AG20443 (cell line): ENCODE data around the gene F2.
"Not testable (repeated sequence)": the region's sequence is repeated elsewhere in the genome, so short reads cannot be mapped to it uniquely, and the experiment has no call there.

ENCODE experiments used
- DNase-seq: peaks from one replicate; pipeline ENCODE4 v3.0.0; 2012; ENCODE audit warnings: low spot score, mixed read lengths

F2 gene

DNA sequence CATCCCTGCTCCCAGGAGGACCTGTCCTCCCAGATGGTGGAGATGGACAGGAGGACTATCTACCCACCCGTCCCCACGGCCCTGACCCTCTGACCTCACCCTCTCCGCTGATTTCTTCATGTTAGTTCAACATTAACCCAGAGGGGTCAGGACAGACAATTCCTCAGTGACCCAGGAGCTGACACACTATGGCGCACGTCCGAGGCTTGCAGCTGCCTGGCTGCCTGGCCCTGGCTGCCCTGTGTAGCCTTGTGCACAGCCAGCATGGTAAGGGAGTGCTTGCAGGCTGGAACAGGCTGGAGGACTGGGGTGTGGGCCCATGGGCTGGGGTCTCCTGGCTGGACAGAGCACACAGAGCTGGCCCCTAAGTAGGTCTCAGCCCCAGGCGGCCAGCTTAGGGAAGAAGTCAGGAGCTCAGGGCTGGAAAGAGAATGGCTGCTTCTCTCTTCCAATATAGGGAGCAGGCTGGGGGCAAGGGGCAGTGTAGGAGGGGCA lies at the start of gene F2:
F2 (plus strand) TSS at position 166 of the 495 bp plus-strand sequence; CDS start at position 189, 23 bp downstream.
- DNase-seq = no peak

DNA sequence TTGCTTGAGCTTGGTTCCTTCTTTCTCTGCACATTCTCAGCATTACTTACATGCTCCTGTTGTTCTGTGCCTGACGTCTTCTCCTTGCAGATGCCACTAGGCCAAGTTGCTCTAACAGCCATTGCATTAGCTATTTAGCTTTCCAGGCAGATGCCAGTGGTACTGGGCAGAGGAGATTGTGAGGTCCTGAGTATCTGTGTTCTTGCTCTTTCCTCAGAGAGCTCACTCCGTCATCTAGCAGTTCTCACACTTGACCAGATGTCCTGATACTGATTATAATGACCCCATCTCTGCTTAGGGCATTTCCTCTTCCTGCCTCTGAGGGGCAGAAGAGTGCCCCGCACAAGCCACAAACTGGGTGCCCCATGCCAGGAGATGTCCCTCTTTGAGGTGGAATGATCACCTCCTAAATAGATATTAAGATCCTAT lies 49.3 kb upstream of the F2 start:
- DNase-seq = peak; percentile 9

DNA sequence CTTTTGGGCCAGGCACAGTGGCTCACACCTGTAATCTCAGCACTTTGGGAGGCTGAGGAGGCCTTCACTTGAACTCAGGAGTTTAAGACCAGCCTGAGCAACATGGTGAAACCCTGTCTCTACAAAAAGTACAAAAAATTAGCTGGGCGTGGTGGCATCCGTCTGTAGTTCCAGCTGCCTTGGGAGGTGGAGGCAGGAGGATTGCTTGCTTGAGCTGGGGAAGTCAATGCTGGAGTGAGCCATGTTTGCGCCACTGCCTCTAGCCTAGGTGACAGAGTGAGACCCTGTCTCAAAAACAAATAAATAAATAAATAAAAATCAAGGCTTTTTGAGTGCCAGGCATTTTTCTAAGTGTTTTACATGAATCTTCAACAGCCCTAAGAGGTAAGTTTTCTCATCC lies 48.5 kb upstream of the F2 start:
- DNase-seq = not testable (repeated sequence)

DNA sequence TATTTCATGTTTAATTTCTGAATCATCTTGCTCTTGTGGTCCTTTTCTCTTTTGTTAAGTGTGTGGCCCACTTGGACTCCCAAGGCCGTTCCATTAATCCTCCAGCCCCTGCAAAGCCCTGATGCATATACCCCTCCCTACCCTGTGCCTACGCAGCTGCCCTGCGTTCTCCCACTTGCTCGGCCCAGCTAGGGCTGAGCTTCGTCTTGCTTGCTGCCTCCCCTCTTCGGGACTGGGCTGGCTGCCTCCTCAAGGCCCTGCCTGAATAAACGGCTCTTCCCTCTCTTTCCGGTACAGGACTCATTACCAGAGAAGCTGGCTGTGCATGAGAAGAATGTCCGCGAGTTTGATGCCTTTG lies 47.1 kb upstream of the F2 start:
- no peak for DNase-seq

DNA sequence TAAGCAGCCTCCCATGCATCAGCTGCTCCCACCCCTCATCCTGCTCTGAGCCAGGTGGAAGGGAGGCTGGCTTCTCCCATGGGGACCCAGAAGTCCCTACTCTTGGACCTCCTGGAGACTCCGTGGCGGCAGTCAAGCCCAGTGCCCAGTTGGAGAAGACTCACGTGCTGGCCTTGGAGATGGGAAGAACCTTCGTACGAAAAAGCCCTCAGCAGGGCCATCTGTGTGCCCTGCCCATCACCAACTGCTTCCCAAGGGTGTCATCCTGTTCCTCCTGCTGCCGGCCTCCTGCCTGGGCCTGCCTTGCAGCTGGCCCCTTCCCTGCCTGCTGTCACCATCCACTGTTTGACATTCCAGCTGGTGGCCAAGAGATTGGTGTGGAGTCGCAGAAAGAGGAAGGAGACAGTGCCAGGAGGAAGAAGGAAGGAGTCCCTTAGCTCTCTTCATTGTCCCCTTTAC lies 46.6 kb upstream of the F2 start:
- no peak for DNase-seq

DNA sequence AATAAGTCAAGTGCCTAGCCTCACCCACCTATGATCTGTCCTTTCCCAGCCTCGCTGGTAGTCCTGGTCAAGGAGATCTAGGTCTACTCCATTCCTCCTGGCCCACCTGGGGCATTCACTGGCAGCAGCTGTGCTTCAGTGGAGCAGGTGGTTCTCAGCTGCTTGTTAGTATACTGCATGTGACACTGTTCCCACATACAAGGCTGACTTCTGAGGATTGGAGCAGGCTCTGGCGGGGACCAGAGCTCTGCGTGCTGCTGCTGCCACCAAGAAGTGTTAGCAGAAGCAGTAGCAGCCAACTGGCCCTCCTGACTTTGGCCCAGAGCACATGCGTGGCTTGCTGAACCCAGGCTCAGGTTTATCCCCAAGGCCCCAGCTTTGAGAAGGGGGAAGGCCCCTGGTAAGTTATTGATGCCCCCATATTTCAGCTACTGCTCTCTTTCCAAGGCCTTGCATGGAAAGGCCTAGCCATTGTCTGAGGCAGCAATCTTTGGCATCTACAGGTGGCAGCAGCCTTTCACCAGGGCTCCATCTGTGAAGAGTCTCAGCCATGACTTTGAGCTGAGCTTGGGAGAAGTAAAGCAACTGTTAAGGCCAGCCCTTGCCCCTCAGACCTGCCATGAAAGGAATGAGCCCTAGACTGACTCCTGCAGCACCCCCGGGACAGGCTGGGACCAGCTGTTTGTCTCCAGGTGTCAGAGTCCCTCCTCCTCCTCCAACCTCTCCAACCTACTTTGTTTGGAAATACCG lies 45.1 kb upstream of the F2 start:
- DNase-seq = no peak

DNA sequence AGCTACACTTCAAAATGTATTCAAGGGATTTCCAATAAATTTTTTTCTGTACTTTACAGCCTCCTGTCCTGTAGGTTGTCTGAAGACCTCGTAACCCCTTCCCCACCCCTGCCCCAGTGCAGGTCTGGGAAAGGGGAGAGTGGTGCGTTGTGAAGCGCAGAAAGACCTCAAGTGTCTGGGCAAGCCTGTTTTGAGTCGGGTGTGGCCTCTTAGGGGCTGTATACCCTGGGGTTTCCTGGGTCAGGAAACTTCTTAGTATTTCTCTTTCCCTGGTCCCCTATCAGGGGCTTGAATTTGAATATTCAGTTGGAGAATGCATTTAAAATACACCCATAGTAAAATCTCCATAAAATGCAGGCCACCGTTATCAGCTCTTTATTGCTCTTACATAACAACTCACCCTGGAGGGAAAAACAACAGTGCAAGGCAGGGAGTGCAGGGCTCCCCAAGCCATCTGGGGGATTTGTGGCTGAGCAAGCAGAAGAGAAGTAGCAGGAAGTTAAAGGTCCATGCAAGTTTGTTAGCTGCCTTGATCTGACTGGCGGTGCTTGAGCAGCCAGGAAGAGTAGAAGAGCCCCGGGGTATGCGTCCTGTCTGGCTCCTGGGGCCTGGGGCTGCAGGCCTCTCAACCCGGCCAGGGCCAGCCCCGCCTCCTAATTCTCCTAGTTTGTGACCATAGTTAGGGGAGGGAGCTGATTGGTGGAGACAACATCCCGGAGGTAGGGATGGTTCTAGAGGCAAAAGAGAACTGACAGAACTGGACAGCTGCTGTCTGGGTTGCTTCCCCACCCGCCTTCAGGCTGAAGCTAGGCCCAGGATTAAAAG lies 44.3 kb upstream of the F2 start:
- DNase-seq = peak; percentile 22

DNA sequence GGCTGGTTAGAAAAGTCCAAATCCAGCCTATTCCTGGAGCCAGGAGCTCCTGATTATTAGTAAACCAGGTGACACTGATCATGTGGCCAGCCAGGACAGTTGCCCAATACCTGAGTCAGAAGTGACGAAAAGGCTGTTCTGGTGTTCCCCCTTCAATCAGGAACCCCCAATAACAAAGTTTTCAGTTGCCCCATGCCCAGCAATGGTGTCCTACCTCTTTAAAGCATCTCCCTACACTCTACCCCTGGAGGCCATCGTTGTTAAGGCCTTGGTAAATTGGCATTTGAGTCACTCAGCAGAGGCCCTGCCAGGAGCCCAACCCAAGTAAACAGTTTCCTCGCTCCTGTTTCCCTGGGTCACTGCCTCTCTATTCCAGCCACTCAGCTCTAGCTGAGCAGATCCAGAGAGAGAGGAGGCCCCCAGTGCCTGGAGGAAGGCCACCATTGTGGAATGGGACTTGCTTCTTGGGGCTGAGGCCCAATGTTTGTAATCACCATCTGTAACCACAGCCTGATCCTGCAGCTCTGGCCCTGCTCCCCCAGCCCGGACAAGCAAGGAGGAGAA lies 43.6 kb upstream of the F2 start:
- DNase-seq = peak; percentile 90

DNA sequence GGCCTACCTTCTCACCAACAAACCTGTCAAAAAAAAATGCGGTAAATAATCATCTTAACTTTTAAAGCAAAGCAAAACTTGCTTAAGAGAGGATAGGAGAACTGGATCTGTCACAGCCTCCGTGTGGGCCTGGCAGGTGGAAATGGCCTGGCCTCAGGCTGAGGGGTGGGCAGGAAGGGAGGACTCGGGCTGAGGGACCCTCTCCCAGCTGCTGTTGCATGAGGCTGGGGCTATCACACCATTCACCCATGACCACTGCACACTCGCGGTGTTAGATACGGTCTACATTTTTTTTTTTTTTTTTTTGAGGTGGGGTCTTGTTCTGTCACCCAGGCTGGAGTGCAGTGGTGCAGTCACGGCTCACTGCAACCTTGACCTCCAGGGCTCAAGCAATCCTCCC lies 43.1 kb upstream of the F2 start:
- no peak for DNase-seq

DNA sequence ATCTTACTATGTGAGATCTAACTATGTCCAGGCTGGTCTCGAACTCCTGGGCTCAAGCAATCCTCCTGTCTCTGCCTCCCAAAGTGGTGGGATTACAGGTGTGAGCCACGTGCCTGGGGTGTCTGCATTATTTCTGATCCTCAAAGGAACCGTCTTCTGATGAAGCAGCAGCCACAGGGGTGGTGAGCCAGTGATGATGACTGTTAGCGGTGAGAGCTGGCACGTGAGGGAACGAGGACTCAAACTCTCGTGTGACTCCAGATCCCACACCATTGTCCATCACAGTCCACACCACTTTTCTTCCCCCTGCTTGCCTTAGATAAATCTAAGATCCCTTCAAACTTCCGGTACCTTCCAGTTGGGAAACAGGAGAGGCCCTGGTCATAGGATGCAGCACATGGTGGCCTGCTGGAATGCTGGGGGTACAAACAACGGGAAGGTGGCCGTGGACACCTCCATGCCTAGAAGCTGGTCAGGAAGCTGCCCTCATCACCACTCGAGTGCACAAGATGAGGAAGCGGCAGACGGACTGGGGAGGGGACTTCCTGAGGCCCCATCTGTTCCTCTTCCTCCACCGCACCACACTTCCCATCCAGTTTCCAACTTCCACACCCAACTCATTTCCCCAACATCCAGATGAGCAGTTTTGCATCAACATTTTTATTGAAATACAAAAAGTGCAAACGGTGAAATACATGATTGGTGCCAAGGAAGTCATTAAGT lies 42.4 kb upstream of the F2 start:
- no peak for DNase-seq

DNA sequence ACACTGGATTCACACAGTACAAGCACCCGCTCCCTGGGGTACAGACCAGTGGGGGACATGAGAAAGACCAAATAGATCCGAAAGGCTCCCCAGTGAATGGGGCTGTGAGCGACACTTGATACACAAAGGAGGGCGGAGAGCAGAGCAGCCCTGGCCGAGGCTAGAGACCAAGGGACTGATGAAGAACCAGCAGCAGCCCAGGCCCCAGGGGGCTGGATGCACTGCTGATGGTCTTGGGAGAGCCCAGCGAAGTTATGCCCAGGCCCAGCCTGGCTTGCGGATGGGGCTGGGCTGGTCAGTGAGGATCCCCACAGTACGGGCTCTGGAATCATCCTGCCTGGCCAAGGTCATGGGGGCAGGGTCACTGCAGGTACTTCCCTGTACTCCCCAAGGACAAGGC lies 41.8 kb upstream of the F2 start:
- DNase-seq = no peak

DNA sequence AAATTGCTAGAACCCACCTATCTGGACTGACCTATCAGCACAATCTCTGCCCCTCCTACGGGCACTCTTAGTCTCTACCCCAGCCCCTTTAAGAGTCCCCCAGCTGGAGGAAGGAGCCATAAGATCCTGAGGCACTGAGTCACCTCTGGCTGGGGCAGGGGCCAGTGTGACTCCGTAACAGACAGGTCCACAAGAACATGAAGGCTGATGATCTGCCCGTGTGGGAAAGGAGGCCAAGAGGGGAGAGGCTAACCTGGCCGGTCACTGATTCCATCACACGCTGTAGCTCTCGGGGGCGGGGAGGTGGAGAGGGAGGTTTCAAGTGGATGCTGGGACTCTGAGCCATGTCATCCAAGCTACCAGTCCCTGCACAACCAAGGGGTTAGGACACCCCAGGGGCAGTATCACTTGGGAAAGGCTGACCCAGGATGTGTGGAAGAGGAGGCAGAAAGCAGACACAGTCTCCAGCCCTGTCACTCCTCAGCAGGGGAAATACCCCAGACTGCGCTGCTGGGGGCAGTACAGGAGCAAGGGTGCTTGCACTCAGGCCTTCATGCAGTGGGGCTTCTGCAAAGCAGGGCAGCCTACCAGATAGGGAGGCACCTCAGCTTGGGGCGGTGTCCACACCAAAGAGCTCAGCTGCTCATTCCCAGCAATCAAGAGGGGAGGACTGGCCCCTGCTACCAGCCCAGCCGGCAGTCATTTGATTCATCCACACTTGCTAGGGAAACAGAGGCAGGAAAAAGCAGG lies 40.8 kb upstream of the F2 start:
- DNase-seq = no peak

DNA sequence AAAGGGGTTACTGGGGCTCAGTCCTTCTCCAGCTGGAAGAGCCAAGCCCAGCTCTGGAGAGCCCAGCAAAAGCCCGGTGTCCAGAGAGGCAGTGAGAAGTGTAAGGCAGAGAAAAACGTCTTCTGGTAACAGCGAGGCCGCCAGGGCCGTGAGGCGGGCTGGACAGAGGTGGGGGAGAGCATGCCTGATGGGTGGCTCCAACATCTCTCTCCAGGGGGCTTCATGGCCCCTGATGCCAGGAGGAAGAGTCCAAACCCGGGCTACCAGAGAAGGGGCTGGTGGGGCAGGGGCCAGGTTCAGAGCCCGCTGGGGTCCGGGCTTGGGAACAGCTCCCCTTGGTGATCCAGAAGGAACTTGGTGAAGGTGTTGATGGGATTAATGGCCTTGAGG lies 40.3 kb upstream of the F2 start:
- DNase-seq = no peak

DNA sequence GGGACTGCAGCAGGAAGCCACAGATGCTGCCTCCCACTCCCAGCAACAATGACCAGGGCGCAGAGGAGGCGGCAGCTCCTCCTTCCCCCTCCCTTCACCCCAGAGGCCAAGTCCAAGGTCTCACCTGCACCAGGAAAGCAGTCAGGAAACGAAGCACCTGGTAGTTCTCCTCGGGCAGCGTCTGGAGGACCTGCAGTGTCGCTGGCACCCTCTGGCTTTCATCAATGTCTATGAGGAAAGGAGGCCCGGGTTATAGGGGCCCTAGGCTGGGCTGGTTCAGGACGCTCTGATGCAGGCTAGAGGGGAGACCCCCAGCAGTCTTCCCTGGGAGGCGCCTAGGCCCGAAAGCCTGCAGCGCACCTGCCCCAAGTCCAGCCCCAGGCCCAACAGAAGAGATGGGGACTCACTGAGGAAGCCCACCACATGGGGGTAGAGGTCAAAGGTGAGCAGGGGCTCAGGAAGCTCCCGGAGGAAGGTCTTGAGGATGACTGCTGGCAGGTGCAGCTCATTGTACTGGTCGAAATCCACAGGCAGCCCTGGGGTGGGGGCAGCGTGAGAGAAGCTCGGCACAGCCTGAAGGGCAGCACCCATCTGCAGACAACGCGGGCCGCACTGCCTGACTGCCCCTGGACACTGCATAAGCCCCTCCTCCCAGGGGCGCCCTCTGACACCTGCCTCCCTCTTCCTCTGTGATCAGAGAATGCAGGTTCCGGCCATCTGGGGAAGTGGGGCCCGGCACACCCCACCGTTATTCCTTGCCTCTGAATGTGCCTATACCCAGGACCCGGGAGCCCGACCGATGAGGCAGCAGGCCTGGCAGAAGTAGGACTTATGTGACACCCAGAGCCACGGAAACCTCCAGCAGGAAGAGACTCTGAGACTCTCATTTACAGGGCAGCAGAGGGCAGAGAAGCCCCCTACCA lies 39.5 kb upstream of the F2 start:
- no peak for DNase-seq

DNA sequence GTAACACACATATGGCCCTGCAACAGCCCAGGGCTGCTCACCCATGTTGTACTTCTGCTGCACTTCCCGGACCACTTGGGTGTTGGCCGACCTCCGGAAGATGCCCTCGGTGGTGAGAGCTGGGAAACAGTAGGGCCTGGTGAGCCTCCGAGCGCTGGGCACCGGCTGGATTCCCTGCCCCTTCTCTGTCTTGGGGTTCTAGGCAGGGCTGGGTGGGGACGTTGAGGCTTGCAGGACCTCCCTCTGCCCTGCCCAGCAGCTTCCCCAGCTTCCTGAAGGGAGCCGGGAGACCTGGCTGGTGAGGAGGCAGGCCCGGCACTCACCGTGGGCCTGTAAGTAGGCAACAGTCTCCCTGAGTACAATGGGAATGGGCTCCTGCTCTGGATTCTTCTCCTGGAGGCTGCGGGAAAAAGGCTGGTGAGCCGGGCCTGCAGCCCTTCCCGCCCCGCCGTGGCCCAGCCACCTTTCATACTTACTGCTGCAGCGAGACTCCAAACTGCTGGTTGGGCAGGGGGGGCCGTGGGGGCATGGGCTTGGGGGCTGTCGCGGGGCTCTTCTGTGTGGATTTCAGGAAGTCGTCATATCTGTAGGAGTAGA lies 38.8 kb upstream of the F2 start:
- DNase-seq = no peak

DNA sequence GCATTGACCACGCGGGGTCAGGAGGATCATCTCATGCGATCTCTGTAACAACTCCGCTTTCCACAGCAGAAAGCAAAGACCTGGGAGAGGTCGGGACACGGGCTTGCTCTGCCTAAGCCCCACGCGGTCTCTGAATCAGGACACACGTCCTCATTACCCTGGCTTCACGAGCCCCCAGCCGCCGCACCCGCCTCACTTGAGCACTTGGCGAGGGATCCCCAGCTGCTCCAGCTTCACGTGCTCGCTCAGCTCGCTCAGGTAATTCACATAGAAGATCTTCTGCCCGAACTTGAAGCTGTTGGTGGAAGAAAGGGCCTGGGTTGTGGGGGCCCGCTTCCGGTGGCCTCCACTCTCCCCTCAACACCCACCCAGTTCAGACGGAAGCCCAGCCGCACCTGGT lies 38.2 kb upstream of the F2 start:
- DNase-seq = no peak

DNA sequence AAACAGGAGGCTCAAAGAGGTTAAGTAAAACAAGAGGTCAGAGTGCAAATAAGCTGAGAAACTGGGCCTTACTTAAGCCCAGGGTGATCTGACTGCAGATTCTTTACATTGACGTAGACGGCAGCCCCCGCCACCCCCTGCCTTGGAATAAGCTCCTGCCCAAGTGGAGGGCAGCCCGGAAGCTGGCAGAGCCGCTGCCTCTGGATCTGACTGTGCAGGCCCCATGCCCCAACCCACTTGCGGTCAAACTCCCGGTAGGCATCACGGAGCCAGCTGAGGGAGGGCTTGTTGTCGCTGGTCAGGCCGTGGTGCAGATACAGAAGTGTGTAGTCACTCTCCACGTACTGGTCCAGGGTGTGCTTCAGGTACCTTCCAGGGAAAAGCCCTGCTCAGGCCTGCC lies 37.2 kb upstream of the F2 start:
- DNase-seq = no peak

DNA sequence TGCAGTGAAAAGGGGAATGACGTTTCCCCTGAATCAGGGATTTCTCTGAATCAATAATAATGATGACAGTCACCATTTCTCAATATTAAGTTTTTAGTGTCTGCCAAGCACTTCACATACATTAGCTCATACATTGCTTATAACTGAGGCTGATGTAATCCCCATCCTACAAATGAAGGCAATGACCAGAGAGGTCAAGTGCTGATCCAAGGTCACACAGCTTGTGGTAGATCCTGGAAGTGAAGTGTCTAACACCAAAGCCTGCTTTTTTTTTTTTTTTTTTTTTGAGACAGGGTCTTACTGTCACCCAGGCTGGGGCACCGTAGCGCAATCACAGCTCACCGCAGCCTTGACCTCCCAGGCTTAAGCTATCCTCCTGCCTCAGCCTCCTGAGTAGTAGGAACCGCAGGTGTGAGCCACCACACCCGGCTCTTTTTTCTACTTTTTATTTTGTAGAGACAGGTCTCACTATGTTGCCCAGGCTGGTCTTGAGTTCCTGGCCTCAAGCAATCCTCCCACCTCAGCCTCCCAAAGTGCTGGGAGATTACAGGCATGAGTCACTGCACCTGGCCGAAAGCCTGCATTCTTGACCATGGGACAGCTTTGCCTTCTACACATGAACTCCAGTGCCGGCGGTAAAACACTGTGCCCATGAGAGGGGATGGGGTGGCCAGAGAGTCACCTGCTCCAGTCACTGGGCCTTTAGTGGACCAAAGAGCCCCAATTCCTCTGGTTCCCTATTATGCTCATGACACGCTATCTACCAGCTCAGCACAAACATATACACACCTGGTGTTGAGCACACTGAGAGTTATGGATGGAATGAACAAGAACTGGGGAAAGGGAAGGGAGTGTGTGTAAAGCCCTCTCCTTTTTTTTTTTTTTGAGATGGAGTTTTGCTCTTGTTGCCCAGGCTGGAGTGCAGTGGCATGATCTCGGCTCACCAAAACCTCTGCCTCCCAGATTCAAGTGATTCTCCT lies 36.0 kb upstream of the F2 start:
- no peak for DNase-seq

DNA sequence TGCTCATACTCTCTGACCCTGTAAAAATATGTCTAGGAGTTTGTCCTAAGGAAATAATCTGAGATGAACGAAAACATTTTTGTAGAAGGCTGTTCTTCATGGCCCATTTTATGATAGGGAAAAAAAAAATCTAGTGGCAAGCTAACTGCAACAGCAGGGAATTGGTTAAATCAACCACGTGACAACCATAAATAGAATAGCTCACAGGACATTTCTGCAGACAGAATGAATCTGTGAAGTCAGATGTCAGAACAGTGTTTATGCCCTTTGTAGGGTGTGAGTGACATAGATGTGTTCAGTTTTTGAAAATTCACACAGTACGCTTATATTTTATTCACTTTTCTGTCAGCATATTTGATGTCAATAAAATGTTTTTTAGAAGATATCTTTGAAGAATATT lies 34.6 kb upstream of the F2 start:
- DNase-seq = no peak
